Body of pancreas (tissue), 4 donors: ENCODE measurements around the gene C11orf54.

Source experiments
- CTCF ChIP-seq, 7 experiments: fragments of 450-650 bp in 4 of 7; fragments of 200-600 bp in 3 of 7; sonication (generic) in 3 of 7; IDR thresholded peaks; one replicate each; pipeline ENCODE4 v1.5.1; 2016 to 2019; ENCODE audit warnings: antibody characterized with exemption in 7 of 7
- POLR2A ChIP-seq, 3 donors: fragments of 450-650 bp; IDR thresholded peaks; one replicate each; pipeline ENCODE4 v1.6.1; 2016; ENCODE audit warnings: antibody characterized with exemption in 3 of 3, mild to moderate bottlenecking in 2 of 3

DNA sequence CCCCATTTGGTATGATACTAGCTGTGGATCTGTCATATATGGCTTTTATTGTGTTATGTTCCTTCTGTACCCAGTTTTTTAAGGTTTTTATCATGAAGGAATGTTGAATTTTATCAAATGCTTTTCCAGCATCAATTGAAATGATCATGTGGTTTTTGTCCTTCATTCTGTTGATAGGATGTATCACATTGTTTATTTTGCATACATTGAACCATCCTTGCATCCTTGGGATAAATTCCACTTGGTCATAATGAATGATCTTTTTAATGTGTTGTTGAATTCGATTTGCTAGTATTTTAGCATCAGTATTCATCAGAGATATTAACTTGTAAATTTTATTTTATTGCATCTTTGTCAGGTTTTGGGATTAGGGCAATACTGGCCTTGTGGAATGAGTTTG lies 31.2 kb upstream of the C11orf54 start:
- no peak for TF ChIP-seq CTCF (IDR thresholded peaks at IDR 0.05)
- TF ChIP-seq POLR2A (IDR thresholded peaks at IDR 0.05) = no peak
